ENCODE results near the gene ENAM.

DNA sequence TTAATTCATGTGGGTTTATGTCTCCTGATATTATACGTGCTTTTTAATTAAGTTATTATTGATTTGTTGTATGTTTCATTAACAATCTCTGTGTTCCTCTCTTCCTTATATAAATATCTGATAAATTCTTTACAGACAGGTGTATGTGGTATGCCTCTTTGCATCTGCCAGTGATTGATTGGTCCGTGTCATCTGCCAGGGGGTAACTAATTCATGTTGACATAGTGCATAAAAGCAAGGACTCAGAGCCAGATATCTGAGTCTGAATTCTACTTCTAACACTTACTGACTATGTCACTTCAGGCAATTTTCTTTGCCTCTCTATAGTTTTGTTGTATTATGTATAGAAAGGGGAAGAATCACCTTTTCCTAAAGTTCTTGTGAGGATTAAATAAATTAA lies 41.7 kb upstream of the ENAM start:
- no peak for TF ChIP-seq CTCF (IDR thresholded peaks at IDR 0.05)
- no peak for TF ChIP-seq POLR2A (IDR thresholded peaks at IDR 0.05)
- no peak for TF ChIP-seq POLR2AphosphoS5 (IDR thresholded peaks at IDR 0.05; ENCODE audit: insufficient read depth in 1 of 2, low read depth in 1 of 2)

Measured in vagina (tissue), 2 donors.